ENCODE measurements around the gene MEIOB.

MEIOB gene

DNA sequence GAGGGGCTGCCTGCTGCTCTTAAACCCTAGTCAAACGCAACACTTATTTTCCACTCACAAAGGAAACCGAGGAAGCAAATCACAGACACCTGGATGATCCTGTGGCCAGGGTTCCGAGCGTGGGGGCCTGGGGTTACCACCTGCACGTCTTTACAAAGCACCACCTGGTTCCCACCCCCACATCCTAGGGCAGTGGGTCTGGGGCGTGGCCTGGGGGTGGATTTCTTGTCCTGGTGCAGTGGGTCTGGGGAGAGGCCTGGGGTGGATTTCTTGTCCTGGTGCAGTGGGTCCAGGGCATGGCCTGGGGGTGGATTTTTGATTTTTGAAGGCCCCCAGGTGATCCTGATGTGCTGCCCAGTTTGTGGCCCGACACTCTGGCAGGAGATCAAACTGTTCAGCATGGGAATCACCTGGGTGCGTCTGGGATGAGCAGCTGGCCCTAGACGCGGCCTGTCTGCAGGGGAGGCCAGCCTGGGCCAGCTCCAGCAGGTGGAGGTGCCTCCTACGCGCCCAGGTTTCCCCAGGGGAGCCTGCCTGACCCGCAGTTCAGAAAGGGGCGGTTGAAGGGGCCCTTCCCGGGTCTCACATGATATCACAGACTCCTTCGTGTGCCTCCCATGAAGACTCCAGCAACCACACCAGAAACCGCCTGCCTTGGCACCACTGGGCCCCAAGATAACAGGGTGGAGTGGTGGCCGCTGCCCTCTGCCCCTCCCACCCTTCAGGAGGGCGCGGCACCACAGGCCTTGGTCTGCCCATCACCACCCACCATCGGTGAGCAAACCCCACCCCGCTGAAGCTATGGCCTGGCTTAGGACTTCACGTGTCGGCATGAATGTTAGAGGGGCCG is 51.6 kb downstream of the MEIOB start:
- no peak for ATAC-seq
- TF ChIP-seq TSHZ2 (CRISPR knock-in tag; IDR thresholded peaks at IDR 0.05) = no peak
- TF ChIP-seq ZFP3 (CRISPR knock-in tag; IDR thresholded peaks at IDR 0.05) = no peak
- no peak for TF ChIP-seq PATZ1 (CRISPR knock-in tag; IDR thresholded peaks at IDR 0.05; ENCODE audit: borderline replicate concordance)
- TF ChIP-seq ISL1 (CRISPR knock-in tag; IDR thresholded peaks at IDR 0.05) = no peak
- no peak for TF ChIP-seq SNAI2 (CRISPR knock-in tag; IDR thresholded peaks at IDR 0.05)
- no peak for TF ChIP-seq TOX (CRISPR knock-in tag; IDR thresholded peaks at IDR 0.05; ENCODE audit: borderline replicate concordance)
- no peak for TF ChIP-seq CREB5 (CRISPR knock-in tag; IDR thresholded peaks at IDR 0.05; ENCODE audit: low read depth)
- TF ChIP-seq CSDC2 (CRISPR knock-in tag; IDR thresholded peaks at IDR 0.05) = no peak
- TF ChIP-seq ARNTL (CRISPR knock-in tag; IDR thresholded peaks at IDR 0.05; ENCODE audit: borderline replicate concordance, low read depth) = no peak
- no peak for TF ChIP-seq ZFP30 (CRISPR knock-in tag; IDR thresholded peaks at IDR 0.05)
- no peak for TF ChIP-seq ESRRG (CRISPR knock-in tag; IDR thresholded peaks at IDR 0.05)

GRCh38 chr16:1819611-1820010 is 52.4 kb downstream of the MEIOB start:
- no peak for TF ChIP-seq GLIS3 (CRISPR knock-in tag; IDR thresholded peaks at IDR 0.05)
- no peak for TF ChIP-seq ZNF70 (CRISPR knock-in tag; IDR thresholded peaks at IDR 0.05)
- TF ChIP-seq ZFP30 (CRISPR knock-in tag; IDR thresholded peaks at IDR 0.05) = no peak
- TF ChIP-seq SNAI2 (CRISPR knock-in tag; IDR thresholded peaks at IDR 0.05) = no peak
- TF ChIP-seq RARB (CRISPR knock-in tag; IDR thresholded peaks at IDR 0.05) = no peak
- TF ChIP-seq ZNF8 (CRISPR knock-in tag; IDR thresholded peaks at IDR 0.05) = no peak
- TF ChIP-seq TCF4 (CRISPR knock-in tag; IDR thresholded peaks at IDR 0.05; ENCODE audit: borderline replicate concordance) = no peak
- TF ChIP-seq PATZ1 (CRISPR knock-in tag; IDR thresholded peaks at IDR 0.05; ENCODE audit: borderline replicate concordance) = no peak
- no peak for TF ChIP-seq PPARA (CRISPR knock-in tag; IDR thresholded peaks at IDR 0.05; ENCODE audit: borderline replicate concordance)
- no peak for TF ChIP-seq TOX (CRISPR knock-in tag; IDR thresholded peaks at IDR 0.05; ENCODE audit: borderline replicate concordance)
- no peak for TF ChIP-seq ZC3H10 (CRISPR knock-in tag; IDR thresholded peaks at IDR 0.05)
- no peak for TF ChIP-seq CREB5 (CRISPR knock-in tag; IDR thresholded peaks at IDR 0.05; ENCODE audit: low read depth)
- ATAC-seq = no peak

DNA sequence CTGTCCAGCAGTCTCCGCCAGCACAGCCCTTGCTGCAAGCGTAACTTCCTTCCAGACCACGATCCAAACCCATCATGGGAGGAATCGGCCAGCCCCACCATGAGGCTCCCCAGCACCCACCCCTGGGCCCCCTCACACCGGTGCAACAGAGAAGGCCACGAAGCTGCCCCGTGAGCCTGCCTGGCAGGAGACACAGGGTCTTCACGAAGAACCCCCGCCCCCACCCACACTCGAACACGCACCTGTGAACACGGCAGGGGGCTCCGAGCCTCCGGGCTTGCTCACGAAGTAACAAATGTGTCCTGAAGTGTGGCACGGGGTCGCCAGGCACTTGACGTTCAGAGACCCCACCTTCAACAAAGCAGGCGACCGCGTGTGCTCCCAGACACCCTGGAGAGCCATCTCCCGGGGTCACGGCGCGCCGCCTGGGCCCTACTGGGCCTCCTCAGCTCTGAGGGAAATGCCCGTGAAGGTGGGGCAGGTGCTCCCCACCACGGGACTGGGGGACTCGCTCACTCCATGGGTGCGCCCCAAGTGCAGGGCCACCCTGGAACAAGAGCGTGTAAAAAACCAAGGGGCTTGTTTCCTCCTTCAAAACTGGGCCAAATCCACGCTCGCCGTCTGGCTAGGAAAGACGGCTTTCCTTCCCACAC is 53.0 kb downstream of the MEIOB start:
- no peak for ATAC-seq
- TF ChIP-seq ZFP3 (CRISPR knock-in tag; IDR thresholded peaks at IDR 0.05) (no peak), ZC3H10 (CRISPR knock-in tag; IDR thresholded peaks at IDR 0.05) (no peak), OSR1 (CRISPR knock-in tag; IDR thresholded peaks at IDR 0.05) (no peak), SNAI2 (CRISPR knock-in tag; IDR thresholded peaks at IDR 0.05) (no peak), ZNF70 (CRISPR knock-in tag; IDR thresholded peaks at IDR 0.05) (no peak), CSDC2 (CRISPR knock-in tag; IDR thresholded peaks at IDR 0.05) (no peak), GLIS3 (CRISPR knock-in tag; IDR thresholded peaks at IDR 0.05) (no peak), PPARA (CRISPR knock-in tag; IDR thresholded peaks at IDR 0.05; ENCODE audit: borderline replicate concordance) (no peak), ZNF8 (CRISPR knock-in tag; IDR thresholded peaks at IDR 0.05) (no peak), TOX (CRISPR knock-in tag; IDR thresholded peaks at IDR 0.05; ENCODE audit: borderline replicate concordance) (no peak), TCF4 (CRISPR knock-in tag; IDR thresholded peaks at IDR 0.05; ENCODE audit: borderline replicate concordance) (no peak), ZFP30 (CRISPR knock-in tag; IDR thresholded peaks at IDR 0.05) (no peak), ISL1 (CRISPR knock-in tag; IDR thresholded peaks at IDR 0.05) (no peak), ESRRG (CRISPR knock-in tag; IDR thresholded peaks at IDR 0.05) (no peak), BACH2 (CRISPR knock-in tag; IDR thresholded peaks at IDR 0.05; ENCODE audit: borderline replicate concordance) (no peak), ARNTL (CRISPR knock-in tag; IDR thresholded peaks at IDR 0.05; ENCODE audit: borderline replicate concordance, low read depth) (no peak)
- TF ChIP-seq, protein P1, sequence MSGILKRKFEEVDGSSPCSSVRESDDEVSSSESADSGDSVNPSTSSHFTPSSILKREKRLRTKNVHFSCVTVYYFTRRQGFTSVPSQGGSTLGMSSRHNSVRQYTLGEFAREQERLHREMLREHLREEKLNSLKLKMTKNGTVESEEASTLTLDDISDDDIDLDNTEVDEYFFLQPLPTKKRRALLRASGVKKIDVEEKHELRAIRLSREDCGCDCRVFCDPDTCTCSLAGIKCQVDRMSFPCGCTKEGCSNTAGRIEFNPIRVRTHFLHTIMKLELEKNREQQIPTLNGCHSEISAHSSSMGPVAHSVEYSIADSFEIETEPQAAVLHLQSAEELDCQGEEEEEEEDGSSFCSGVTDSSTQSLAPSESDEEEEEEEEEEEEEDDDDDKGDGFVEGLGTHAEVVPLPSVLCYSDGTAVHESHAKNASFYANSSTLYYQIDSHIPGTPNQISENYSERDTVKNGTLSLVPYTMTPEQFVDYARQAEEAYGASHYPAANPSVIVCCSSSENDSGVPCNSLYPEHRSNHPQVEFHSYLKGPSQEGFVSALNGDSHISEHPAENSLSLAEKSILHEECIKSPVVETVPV (CRISPR knock-in tag; IDR thresholded peaks at IDR 0.05) = no peak
